Muscle layer of duodenum (tissue), 2 donors: ENCODE measurements around the gene THAP4.
"Not testable (repeated sequence)": the region's sequence is repeated elsewhere in the genome, so short reads cannot be mapped to it uniquely, and the experiment has no call there.

ENCODE experiments used
- H3K27ac ChIP-seq: one replicate; pipeline ENCODE4 v1.7.0; 2013; ENCODE audit warnings: mild to moderate bottlenecking, low read length
- H3K27me3 ChIP-seq: one replicate; pipeline ENCODE4 v1.7.0; 2013; ENCODE audit warnings: low read depth, mild to moderate bottlenecking, control low read depth, low read length
- H3K36me3 ChIP-seq, 2 donors: one replicate each; pipeline ENCODE4 v1.7.0; 2013; ENCODE audit warnings: low read length in 2 of 2, control low read depth in 1 of 2, mild to moderate bottlenecking in 1 of 2; ENCODE audit not compliant: insufficient read depth in 2 of 2, control insufficient read depth in 1 of 2
- H3K4me1 ChIP-seq, 2 donors: one replicate each; pipeline ENCODE4 v1.7.0; 2013; ENCODE audit warnings: low read length in 2 of 2, mild to moderate bottlenecking in 2 of 2, control low read depth in 1 of 2, moderate library complexity in 1 of 2; ENCODE audit not compliant: insufficient read depth in 2 of 2, control insufficient read depth in 1 of 2
- H3K4me3 ChIP-seq, 2 donors: one replicate each; pipeline ENCODE4 v1.7.0; 2013; ENCODE audit warnings: low read length in 2 of 2, low read depth in 1 of 2, mild to moderate bottlenecking in 1 of 2
- H3K9me3 ChIP-seq, 2 donors: one replicate each; pipeline ENCODE4 v1.7.0; 2013; ENCODE audit warnings: low read length in 2 of 2, control low read depth in 1 of 2, mild to moderate bottlenecking in 1 of 2; ENCODE audit not compliant: control insufficient read depth in 1 of 2
- donor health status: healthy.

The THAP4 gene

DNA sequence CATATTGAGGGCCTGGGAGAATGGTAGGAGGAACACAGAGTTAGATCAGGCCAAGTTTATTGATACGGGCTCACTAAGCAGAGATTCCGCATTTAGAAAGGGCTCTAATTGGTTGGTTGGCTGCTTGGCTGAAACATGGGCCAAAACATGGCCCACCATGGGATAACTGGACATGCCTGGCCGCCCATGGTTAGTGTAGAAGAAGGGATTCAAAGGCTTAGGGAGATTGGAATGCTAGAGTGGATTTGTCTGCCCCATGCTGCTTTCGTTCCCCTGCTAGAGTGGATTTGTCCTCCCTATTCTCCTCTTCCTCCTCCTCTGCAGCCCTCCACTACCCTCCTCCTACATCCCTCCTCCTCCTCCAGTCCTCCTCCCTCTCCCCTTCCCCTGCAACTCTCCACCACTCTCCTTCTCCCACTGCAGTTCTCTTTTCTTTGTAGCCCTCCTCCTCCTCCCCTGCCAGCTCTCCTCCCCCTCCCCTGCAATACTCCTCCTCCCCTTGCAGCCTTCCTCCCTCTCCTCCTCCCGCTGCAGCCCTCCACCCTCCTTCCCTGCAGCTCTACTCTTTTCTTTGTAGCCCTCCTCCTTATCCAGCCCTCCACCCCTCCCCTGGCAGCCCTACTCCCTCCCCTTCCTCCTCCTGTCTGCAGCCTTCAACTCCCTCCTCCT is 61.2 kb downstream of the THAP4 start:
- Histone ChIP-seq H3K4me3 (no peak overlapping the region), H3K27me3 (no peaks in the 10 kb centered on the region), H3K4me1 (peaks cover 0 to 4% of the 10 kb centered on the region in 2 donors), H3K9me3 (no peaks in the 10 kb centered on the region), H3K36me3 (peaks cover 0 to 18% of the 10 kb centered on the region in 2 donors), H3K27ac (no peak overlapping the region)

GRCh38 chr2:241574911-241575623 is 61.9 kb downstream of the THAP4 start:
- peaks cover 0 to 18% of the 10 kb centered on the region in 2 donors for H3K36me3 ChIP-seq
- no peak overlapping the region for H3K27ac ChIP-seq
- H3K4me1 ChIP-seq: peaks cover 0 to 4% of the 10 kb centered on the region in 2 donors
- H3K27me3 ChIP-seq: no peaks in the 10 kb centered on the region
- H3K9me3 ChIP-seq: no peaks in the 10 kb centered on the region
- H3K4me3 ChIP-seq: no peak overlapping the region

DNA sequence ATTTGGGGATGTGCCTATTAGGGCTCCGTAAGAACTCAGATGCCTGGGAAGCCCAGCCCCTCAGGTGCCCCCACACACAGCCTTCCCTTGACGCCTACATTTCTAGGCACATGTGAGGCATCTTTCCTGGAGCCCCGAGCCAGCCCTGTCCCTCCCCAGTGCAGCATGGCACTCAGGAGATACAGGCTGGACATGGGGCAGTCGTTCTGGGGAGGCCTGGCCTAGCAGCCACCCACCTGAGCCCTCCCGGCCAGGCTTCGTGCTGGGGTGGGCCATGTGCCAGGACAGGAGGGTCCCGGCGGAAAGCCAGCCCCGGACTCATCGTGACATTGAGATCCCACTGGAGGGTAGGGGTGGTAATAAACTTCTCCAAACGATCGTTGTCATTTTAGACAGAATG is 63.2 kb downstream of the THAP4 start:
- Histone ChIP-seq H3K36me3 (peaks cover 0 to 18% of the 10 kb centered on the region in 2 donors), H3K27me3 (no peaks in the 10 kb centered on the region)

GRCh38 chr2:241572915-241573651 is 63.9 kb downstream of the THAP4 start:
- H3K36me3 ChIP-seq: peaks cover 0 to 18% of the 10 kb centered on the region in 2 donors
- H3K27me3 ChIP-seq, H3K27ac ChIP-seq, H3K4me1 ChIP-seq, H3K4me3 ChIP-seq, H3K9me3 ChIP-seq: not testable (repeated sequence)

More for the DNA sequence above, 63.2 kb downstream of the THAP4 start:
- Histone ChIP-seq H3K9me3 (no peaks in the 10 kb centered on the region), H3K4me3 (no peak overlapping the region), H3K27ac (no peak overlapping the region), H3K4me1 (peaks cover 0 to 4% of the 10 kb centered on the region in 2 donors)

GRCh38 chr2:241571821-241572620 is 64.9 kb downstream of the THAP4 start:
- Histone ChIP-seq H3K36me3 (peaks cover 0 to 18% of the 10 kb centered on the region in 2 donors), H3K9me3 (no peaks in the 10 kb centered on the region), H3K27me3 (no peaks in the 10 kb centered on the region), H3K27ac (no peak overlapping the region), H3K4me3 (no peak overlapping the region), H3K4me1 (no peaks in the 10 kb centered on the region)

- Histone ChIP-seq H3K27ac (no peak overlapping the region), H3K27me3 (no peaks in the 10 kb centered on the region), H3K4me1 (no peaks in the 10 kb centered on the region), H3K36me3 (peaks cover 0 to 18% of the 10 kb centered on the region in 2 donors), H3K4me3 (no peak overlapping the region), H3K9me3 (no peaks in the 10 kb centered on the region)
Observed at GRCh38 chr2:241570961-241571581, 65.9 kb downstream of the THAP4 start.

GRCh38 chr2:241569831-241570281 is 67.1 kb downstream of the THAP4 start:
- Histone ChIP-seq H3K4me1 (peaks cover 0 to under 1% of the 10 kb centered on the region in 2 donors), H3K27ac (no peak overlapping the region), H3K9me3 (no peaks in the 10 kb centered on the region), H3K36me3 (peaks cover 0 to 18% of the 10 kb centered on the region in 2 donors), H3K27me3 (no peaks in the 10 kb centered on the region), H3K4me3 (no peak overlapping the region)

GRCh38 chr2:241568726-241569125 is 68.2 kb downstream of the THAP4 start:
- Histone ChIP-seq H3K27ac (no peak overlapping the region), H3K36me3 (peaks cover 0 to 15% of the 10 kb centered on the region in 2 donors), H3K4me3 (no peak overlapping the region)

DNA sequence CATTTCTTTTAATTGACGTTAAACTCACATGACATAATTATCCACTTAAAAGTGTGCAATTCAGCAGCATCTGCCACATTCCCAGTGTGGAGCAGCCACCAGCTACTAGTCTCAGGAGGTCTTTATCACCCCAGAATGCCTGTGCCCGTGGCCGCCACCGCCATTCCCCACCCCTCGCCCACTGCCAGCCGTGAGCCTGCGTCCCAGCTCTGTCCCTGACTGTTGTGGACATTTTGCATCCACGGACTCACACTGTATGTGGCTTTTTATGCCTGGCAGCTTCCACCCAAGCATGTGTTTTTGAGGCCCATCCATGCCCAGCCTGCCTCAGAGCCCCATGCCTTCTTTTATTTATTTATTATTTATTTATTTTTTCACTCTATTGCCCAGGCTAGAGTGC is 69.2 kb downstream of the THAP4 start:
- no peak overlapping the region for H3K4me3 ChIP-seq
- H3K9me3 ChIP-seq: no peaks in the 10 kb centered on the region
- H3K36me3 ChIP-seq: peaks cover 0 to 9% of the 10 kb centered on the region in 2 donors
- no peaks in the 10 kb centered on the region for H3K27me3 ChIP-seq
- no peak overlapping the region for H3K27ac ChIP-seq
- peaks cover 0 to 18% of the 10 kb centered on the region in 2 donors for H3K4me1 ChIP-seq

More at GRCh38 chr2:241568726-241569125, 68.2 kb downstream of the THAP4 start:
- Histone ChIP-seq H3K4me1 (peaks cover 0 to 12% of the 10 kb centered on the region in 2 donors), H3K9me3 (no peaks in the 10 kb centered on the region), H3K27me3 (no peaks in the 10 kb centered on the region)

DNA sequence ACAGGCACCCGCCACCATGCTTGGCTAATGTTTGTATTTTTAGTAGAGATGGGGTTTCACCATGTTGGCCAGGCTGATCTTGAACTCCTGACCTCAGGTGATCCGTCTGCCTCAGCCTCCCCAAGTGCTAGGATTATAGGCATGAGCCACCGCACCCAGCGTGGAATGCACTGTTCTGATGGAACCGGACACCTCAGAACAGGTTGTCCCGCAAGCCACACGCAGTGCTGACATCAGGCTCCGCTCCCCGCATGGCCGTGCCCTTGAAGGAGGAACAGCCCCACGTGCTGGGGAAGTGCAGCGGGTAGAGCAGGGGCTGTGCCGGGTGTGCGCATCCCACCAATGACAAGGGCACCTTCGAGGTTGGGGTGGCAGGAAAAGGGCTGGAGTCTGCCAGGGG is 69.7 kb downstream of the THAP4 start:
- peaks cover 0 to 21% of the 10 kb centered on the region in 2 donors for H3K4me1 ChIP-seq
- H3K36me3 ChIP-seq, H3K27ac ChIP-seq, H3K4me3 ChIP-seq, H3K9me3 ChIP-seq, H3K27me3 ChIP-seq: not testable (repeated sequence)
